Fibroblast of mammary gland (primary cell): Measurements from ENCODE around the gene PTPN6.

Experiments used
- DNase-seq: peaks from one replicate; pipeline ENCODE4 v3.0.0-alpha.2; 2010; ENCODE audit warnings: low read depth
- H3K4me3 ChIP-seq: 2 replicates; pipeline ENCODE4 v1.5.1; 2011; ENCODE audit warnings: low read depth, mild to moderate bottlenecking, low read length, moderate library complexity; ENCODE audit not compliant: control insufficient read depth
- CTCF ChIP-seq: conservative IDR thresholded peaks from 2 replicates; pipeline ENCODE4 v1.5.1; 2011; ENCODE audit warnings: low read depth, low read length, inconsistent platforms; ENCODE audit not compliant: control insufficient read depth, insufficient read depth

PTPN6 gene

GRCh38 chr12:6937481-6938352 is 13.4 kb upstream of the PTPN6 start:
- TF ChIP-seq CTCF: peak; percentile 80
- peak overlapping the region; percentile 55 for H3K4me3 ChIP-seq
- peak; percentile 94 for DNase-seq

GRCh38 chr12:6938353-6939190 is 12.6 kb upstream of the PTPN6 start:
- H3K4me3 ChIP-seq: peak overlapping the region; percentile 55
- no peak for DNase-seq
- TF ChIP-seq CTCF: no peak

DNA sequence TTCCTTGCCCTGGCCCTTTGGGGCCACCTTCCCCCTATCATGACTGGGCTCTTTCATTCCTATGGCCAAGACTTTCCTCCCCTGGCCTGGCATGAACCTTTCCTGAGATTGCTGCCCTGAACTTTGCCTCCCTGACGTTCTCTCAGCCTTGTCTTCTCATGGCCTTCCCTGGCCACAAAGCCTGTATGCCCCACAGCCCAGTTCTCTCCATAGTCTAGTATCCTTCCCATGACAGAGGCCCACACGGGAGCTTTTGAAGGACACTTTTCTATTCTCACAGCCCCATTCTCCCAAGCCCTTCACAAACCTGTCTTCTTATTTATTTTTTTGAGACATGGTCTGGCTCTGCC is 12.0 kb upstream of the PTPN6 start:
- no peak overlapping the region for H3K4me3 ChIP-seq
- DNase-seq: no peak
- no peak for TF ChIP-seq CTCF

GRCh38 chr12:6941267-6941666 is 9.9 kb upstream of the PTPN6 start:
- no peak for TF ChIP-seq CTCF
- no peak overlapping the region for H3K4me3 ChIP-seq
- no peak for DNase-seq

GRCh38 chr12:6941782-6942181 is 9.4 kb upstream of the PTPN6 start:
- H3K4me3 ChIP-seq: no peak overlapping the region
- DNase-seq: no peak
- no peak for TF ChIP-seq CTCF

- no peak for DNase-seq
- no peak for TF ChIP-seq CTCF
- H3K4me3 ChIP-seq: no peak overlapping the region
These were observed 8.9 kb upstream of the PTPN6 start for GRCh38 chr12:6942331-6942665.
